Measurements from ENCODE around the gene LINGO1.

Gene LINGO1

GRCh38 chr15:77656294-77656693 lies 23.6 kb upstream of the LINGO1 start:
- no peak for DNase-seq

GRCh38 chr15:77654975-77655374 lies 22.3 kb upstream of the LINGO1 start:
- no peak for DNase-seq

- no peak for DNase-seq
Measured at GRCh38 chr15:77653832-77654480, 21.2 kb upstream of the LINGO1 start.

GRCh38 chr15:77650265-77650664 lies 17.6 kb upstream of the LINGO1 start:
- DNase-seq: no peak

- DNase-seq: no peak
Measured at GRCh38 chr15:77649610-77650009, 16.9 kb upstream of the LINGO1 start.

GRCh38 chr15:77649017-77649416 lies 16.3 kb upstream of the LINGO1 start:
- no peak for DNase-seq

GRCh38 chr15:77647961-77648360 lies 15.2 kb upstream of the LINGO1 start:
- no peak for DNase-seq

GRCh38 chr15:77646104-77646694 lies 13.5 kb upstream of the LINGO1 start:
- no peak for DNase-seq

GRCh38 chr15:77645602-77646001 lies 12.9 kb upstream of the LINGO1 start:
- no peak for DNase-seq

- DNase-seq: no peak
Measured at GRCh38 chr15:77644543-77645247, 12.0 kb upstream of the LINGO1 start.

GRCh38 chr15:77643764-77644163 lies 11.1 kb upstream of the LINGO1 start:
- DNase-seq: no peak

- DNase-seq: no peak
Measured at GRCh38 chr15:77642793-77643430, 10.2 kb upstream of the LINGO1 start.

- DNase-seq: no peak
Measured at GRCh38 chr15:77641999-77642398, 9.3 kb upstream of the LINGO1 start.

GRCh38 chr15:77640615-77641014 lies 7.9 kb upstream of the LINGO1 start:
- no peak for DNase-seq

GRCh38 chr15:77639431-77639830 lies 6.7 kb upstream of the LINGO1 start:
- DNase-seq: no peak

GRCh38 chr15:77637851-77638692 lies 5.4 kb upstream of the LINGO1 start:
- no peak for DNase-seq

- DNase-seq: no peak
Measured at GRCh38 chr15:77636209-77636608, 3.5 kb upstream of the LINGO1 start.

- peak in 1 of 2 experiments; percentile 17 for DNase-seq
Measured at GRCh38 chr15:77634266-77634962, 1.7 kb upstream of the LINGO1 start.

GRCh38 chr15:77633913-77634265 lies 1.2 kb upstream of the LINGO1 start:
- no peak for DNase-seq

- DNase-seq: peak in 1 of 2 experiments; percentile 68
Measured at GRCh38 chr15:77633134-77633912, 611 bp upstream of the LINGO1 start.

Measured in cerebellar nuclear complex (tissue), 1 donor.